ENCODE results near the gene SYTL2.

Gene SYTL2

DNA sequence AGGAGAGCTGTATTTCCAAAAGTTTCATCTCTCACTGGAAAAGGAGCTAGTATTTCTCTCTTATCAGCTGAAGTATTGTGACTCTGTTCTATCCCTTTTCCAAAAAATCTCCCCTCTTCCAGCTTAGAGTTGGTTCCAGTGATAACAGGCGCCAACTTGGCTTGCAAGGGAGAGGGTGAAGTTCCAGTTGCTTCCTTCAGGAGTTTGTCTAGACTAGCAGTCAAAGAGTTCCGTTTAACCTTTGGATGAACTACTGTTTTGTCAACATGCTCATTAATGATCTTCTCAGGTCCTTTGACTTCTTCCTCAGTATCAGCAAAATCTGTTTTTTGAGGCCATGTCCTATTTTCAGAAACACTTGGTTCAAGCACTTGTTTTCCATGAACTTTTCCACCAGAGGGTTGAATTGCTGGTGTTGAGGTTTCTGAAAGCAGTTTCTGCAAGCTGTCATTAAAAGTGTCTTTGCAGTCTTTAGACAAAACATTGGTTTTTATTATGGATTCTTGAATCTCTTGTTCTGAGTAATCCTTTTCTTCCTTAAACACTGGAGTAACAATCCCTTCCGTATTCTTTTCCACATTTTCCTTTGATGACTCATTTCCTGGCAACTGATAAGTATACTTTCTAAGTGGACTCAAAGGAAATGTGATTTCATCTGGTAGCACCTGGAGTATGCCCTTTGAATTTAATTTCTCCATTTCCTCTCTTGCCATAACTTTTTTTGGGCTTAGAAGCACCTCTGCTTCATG lies 85.3 kb downstream of the SYTL2 start:
- no peak for DNase-seq (ENCODE audit: low spot score)

DNA sequence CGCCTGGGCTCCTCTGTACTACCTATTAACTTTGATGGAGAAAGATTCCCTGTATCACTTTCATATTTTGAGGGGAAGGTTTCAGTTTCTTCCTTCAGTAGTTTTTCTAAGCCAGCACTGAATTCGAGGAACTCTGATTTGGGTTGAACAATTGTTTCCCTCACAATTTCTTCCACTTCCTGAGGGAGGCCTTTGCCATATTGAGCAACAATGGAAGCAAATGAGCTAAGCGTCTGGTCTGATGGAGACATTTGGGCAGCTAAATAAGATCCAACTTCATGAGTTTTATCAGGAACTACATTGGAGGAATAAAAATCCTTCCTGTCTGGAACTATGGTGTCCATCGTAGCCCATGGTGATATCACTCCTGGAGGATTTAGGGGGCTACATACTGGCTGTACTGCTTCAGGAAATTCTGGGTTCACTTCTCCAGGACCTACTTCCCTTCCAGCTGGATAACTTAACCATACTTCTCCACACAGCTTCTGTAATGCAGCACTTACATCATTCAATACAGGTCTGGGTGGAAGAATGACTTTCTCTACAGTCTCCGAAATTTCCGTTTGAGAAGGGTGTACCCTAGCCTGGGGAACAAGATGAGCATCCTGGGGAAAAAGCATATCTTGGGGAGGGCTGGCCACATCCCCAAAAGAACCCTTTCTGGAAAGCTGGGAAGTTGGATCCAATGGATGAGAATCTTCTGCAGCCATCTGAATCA lies 86.0 kb downstream of the SYTL2 start:
- DNase-seq (ENCODE audit: low spot score): no peak

DNA sequence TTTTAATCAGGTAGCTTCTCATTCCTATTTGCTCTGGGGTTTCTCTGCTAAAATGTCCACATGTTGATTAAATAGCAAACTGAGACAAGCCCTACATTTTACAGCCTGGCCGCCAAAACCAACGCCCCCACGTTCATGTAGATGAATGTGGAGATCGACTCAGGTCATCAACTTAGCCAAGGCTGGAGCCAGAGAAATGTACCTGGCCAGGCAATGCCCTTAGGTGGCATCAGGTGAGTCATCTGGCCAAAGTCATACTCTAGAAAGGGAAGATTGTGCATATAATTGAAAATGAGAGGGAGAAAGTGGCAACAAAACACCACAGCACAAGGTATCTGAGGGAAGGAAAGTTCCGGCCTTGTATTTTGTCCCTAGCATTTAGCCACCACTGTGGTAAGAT lies 87.9 kb downstream of the SYTL2 start:
- no peak for DNase-seq (ENCODE audit: low spot score)

DNA sequence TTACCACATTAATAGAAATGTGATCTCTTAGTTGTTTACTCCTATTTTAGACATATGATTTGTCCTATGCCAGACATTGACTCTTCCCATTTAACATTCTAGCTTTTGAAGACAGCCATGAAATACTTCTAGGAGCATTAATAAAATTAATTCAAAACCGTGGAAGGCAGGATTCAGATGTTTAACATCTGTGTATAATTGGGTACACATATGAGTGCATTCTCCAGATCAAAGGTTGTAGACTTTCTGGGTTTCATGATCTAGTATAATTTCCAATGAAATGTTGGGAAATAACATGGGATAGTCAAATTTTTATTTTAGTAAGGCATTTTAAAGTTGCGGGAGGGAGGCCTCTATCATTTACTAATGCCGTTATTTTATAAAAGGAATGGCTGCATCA lies 89.8 kb downstream of the SYTL2 start:
- no peak for DNase-seq (ENCODE audit: low spot score)

DNA sequence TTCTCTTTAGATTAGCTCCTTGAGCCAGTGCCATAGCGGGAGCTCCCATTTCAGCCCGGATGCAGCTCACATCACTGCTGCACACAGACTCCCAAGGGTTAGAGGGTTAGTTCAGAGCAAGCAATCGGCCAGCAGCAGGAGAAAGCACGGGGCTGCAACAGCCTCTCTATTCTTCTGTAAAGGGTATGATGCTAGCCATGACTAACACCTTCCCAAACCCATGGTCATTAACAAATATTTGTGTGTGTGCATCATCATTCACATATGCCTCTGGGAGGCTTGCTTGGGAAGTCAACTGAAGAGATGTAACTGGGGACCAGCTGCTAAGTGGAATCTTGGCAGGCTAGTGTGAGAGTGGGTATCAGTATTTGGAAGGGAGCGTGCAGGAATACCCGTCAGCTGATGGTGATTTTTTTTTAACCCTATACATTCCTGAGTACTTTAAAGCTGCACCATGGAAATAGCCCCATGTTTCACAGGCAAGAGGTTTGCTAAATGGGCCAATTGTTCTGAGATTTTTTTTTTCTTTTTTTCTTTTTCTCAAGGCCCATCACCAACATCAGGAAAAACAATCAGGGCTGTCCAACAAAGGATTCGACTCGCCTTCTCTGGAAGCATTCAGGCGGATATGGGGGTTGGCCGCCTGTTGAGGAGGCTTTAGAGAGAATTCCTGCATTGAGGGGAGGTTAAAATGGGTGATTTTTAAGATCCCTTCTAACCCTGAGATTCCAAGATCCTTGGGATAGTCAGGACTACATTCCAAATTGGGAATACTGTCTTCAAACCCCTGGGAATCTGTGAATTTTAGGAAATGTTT lies 91.7 kb downstream of the SYTL2 start:
- DNase-seq (ENCODE audit: low spot score): no peak

DNA sequence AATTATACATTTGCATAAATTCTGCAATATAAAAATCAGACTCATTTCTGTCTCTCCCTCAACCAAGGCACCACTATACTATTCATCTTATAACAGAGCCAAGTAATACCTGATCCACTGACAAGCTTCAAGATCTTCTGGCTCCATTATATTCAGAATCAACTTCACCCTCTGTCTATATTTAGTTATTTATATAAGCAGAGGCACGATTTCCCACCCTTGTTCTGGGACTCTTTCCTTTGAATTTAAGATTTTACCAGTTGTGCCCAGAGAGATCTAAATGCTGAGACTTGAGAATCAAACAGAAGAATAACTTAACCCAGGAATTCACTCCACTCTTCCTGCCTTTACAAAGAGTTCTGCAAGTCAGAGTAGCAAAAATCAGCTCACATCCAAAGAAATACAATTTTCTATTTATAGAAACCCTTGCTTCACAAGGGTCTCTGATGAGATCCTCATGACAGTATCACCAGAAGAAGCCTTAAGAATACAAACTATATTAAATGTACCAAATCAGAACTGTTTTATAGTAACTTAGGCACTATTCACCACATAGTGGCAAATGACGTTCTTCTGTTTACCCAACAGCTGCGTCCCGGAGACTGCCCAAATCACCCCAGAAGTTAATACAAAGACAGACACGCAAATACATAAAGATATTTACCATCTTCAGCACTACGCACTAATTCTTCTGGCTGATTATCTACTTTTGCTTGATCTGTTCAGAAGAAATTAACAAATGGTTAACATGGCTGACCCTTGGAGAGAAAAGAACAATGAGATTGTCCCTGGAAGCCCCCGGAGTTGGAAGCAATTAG lies 92.6 kb downstream of the SYTL2 start:
- no peak for DNase-seq (ENCODE audit: low spot score)

DNA sequence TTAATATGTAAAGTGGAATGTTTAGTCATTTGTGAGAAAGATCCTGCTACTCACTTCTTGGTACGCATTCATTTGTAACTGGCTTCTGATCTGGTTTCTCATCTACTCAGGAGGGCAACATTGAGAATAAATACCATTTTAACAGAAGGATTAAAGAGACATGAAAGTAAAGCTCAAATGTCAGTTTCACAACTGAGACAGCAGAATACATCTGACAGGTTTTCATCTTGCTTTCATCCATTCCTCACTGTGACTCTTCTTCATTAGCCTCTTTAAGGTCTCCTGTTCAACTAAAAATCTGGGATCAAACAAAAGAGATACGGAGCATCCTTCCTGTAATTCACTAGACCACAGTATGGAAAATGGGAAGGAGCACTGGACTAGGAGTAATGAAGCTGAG lies 93.5 kb downstream of the SYTL2 start:
- DNase-seq (ENCODE audit: low spot score): no peak

DNA sequence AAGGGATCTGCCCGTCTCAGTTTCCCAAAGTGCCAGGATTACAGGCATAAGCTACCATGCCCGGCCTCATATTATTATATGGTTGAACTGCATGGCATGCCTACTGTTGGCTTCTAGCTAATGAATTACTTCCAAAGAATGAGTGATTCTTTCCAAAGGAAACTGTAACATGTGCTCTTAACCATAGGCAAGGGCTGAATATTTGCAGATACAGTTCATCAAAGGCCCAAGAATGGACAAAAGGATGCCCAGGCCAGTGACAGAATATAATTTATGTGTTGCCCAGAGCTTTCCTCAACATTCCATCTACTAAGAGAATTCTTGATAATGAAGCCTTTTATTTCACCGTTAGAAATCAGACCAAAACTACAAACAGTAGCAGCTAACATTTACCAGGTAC lies 98.0 kb downstream of the SYTL2 start:
- no peak for DNase-seq (ENCODE audit: low spot score)

DNA sequence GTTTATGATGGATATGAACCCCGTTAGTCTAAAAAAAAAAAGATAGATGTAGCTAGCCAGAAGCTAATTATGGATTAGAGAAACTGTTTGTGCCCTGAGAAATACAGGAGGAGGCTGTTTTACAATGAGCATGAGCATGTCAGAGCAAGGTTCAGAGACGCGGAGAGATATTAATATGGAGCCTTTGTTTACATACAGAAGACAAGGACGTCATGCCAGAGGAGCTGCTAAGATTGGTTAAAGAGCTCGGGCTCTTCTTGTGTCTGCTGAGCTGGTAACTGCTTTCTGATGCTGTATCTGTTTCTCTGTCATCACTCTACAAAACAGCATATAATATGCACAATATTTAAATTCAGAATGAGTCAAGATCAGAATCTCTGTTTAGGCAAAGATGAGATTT lies 100.0 kb downstream of the SYTL2 start:
- no peak for DNase-seq (ENCODE audit: low spot score)

DNA sequence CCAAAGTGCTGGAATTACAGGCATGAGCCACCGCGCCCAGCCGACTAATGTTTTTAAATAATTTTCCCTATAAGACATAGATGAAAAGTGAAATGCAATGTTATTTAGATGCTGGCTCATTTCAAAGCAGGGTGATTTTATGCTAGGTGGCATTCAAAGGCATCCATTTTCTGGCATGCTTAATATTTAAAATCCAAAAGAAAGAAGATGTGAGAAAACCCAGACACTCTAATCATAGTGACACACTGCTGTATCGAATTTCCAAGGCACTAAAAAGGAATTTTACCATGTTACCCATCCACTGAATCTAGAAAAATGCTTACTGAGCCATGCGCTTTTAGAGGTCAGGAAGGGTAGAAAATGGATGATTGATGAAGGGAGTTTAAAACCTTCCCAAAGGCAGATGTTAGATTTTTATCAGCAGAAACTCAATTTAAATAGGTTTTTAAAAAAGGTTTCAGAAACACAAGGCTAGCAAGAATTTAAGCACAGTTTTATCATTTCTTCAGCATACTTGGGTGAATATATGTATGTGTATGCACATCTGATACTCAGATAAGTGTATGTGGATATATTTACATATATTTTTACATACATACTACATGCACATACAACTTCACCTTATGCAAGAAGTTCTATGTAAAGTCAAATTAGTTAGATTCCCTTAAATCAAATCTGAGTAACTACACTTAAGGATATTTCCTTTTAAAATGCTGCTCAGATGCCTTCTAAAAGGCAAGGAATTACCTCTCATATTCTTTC lies 100.8 kb downstream of the SYTL2 start:
- DNase-seq (ENCODE audit: low spot score): no peak

DNA sequence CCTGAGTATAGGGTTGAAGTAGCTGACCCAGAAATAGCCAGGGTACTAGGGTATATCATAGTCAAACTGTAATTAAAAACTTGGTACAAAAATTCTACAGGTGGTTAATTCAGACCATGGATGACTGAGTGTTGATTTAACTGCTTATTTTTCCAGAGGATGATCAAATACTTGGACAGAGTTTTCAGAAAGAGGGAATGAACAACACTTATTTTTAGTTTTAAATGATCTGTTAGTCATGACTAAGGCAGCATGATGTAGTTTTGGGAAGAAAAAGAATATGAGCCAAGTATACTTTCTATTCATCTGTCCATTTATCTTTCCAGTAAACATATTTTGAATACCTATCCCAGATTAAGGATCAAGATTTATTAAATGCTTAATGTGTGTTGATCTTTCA lies 105.1 kb downstream of the SYTL2 start:
- DNase-seq (ENCODE audit: low spot score): no peak

DNA sequence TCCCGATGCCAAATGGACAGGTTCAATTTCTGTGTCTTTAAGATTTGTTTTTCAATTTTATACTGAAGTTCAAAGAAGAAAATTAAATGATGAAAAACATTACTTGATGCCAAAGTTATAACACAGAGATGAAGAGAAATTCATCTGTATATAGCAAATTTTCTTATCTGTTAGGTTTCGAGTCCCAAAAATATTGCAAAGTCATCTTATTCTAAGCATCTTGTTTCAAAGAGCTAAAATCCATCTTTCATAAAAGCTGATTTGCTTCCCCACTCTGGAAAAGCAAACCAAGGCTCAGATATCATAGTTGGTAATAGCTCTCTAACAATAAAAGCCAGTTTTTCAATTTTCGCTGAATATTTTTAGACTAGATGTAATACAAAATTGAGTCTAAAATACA lies 106.0 kb downstream of the SYTL2 start:
- DNase-seq (ENCODE audit: low spot score): no peak

DNA sequence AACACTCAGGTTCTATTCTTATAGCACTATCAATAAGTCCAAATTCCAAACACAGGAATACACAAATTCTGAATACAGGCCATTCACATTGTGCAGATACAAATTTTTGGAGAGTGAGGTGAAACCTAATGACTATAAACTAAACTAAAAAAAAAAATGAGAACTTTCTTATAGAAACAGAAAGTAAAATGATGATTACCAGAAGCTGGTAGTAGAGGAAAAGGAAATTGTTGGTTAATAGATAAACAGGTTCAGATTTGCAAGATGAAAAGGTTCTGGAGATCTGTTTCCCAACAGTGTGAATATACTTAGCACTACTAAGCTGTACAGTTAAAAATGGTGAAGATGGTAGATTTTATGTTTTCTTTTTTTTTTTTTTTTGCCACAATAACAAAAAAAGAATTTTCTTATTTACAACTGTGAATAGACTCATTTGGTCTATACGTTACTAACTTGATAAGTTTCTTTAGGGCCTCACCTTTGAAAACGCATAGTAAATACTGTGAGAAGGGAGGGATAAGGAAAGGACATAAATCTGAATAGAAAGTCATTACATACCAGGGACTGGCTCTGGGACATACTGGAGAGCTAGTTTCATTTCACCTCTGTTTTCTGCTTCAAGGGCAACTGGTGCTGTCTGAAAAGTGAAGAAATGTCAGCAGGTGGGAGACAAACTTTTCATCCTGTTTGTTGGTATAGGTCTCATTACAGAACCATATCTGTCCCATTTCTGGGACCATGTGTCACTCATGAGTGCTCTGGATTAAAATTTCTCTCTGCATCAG lies 110.8 kb downstream of the SYTL2 start:
- DNase-seq (ENCODE audit: low spot score): peak; percentile 20

DNA sequence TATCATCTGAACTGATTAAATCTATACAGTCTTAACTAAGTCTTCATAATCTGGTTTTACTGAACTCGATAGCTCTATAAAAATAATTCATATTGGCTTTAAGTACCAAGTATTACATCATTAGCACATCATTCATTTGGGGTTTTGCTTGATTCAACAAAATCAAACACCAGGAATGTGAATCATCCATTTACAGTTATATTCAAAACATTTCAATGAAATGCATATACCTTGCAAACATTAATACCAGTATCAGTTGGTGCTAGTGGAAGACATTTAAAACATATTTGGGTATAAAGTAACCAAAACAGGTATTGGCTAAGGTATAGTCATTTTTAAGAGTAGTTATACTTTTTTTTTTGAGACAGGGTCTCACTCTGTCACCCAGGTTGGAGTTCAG lies 112.7 kb downstream of the SYTL2 start:
- no peak for DNase-seq (ENCODE audit: low spot score)

DNA sequence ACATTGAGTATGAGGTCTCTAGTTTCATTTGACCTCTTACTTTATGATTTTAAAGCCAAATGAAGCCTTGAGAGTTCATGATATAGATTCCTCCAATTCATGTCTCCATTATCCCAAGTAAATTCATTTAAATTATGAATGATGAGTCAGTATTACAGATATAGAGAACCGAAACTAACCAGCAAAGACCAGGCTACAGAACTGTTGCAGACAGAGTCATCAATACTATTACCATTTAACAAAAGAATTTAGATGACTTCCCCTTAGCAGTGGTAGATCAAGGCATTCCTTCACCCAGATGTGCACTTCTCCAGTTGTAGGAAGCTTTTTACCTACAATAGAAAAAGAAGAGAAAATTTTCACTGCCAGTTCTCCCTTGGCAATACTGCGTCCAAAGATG lies 113.2 kb downstream of the SYTL2 start:
- no peak for DNase-seq (ENCODE audit: low spot score)

DNA sequence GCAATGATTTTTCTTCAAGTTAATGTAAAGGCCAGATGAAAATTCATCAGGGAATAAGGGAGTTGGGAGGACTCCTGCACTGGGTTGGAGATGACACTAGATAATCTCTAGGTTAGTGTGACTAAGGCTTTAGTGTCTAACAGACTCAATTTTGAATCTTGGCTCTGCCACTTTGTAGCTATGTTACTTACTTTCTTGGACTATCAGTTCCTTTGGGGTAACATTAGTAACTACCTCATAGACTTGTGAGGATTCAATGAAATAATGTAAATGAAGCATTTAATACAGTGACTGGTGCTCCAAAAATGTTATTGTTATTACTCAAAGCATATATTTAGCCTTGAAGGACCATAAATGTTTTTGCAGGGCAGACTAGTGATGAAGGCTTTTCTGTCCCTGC lies 115.4 kb downstream of the SYTL2 start:
- DNase-seq (ENCODE audit: low spot score): no peak

DNA sequence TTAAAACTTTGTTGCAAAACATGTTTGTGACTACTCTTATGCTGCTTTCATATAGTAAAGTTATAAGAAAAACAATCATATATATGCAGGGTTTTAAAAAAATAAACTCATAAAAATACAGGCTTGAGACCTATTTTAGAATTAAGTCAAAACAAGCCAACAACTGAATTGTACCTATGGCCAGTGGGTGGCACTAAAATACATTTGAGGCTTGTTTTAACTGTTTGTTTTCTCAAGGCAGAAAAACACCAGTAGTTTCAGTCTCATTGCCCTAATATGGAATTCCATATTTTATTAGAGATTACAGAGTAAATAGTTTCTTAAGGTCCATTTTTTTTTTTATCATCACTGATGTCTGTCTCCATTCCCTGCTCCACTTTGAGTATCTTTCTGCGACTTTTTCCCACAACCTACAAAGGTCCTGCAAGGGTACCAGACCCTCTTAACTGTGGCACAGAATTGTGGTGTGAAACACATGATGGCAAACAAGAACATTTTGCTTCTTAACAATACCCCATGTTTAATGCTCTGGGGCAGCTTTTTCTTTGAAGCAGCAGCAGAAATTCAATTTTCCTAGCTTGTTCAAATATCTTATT lies 116.5 kb downstream of the SYTL2 start:
- peak; percentile 36 for DNase-seq (ENCODE audit: low spot score)

DNA sequence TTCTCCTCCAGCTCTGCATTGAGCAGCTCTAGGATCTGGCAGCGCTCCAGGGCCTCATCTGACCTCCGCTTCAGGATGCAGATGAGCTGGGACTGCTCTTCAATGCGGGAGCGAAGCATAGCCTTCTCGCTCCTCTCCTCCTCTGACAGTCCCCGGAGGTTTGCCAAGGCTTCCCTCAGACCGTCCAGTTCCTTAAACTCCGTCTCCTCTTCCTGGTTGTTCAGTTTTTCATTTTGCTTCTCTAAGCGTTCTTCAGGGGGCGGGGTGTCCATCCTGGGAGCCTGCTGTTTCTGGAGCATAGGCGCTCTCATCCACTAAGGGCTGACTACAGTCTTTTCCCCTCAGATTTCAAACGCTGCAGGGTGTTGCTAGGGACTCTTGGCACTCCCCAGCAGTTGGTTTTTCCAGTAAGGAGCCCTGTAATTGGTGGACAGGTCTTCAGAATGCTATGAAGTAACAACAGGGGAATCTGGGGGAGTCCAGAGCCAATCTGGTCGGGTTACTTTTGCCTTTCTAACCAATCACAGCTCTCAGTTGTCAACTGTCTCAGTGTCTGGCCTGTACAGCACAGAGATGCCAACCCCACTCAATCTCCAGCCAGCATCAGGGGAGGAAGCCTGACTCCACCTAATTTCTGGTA lies 125.0 kb downstream of the SYTL2 start, which contains the start of gene CCDC89:
CCDC89 (minus strand) TSS at position 376 of the 640 bp plus-strand sequence; CDS start at position 311, 65 bp downstream.
- DNase-seq (ENCODE audit: low spot score): no peak

DNA sequence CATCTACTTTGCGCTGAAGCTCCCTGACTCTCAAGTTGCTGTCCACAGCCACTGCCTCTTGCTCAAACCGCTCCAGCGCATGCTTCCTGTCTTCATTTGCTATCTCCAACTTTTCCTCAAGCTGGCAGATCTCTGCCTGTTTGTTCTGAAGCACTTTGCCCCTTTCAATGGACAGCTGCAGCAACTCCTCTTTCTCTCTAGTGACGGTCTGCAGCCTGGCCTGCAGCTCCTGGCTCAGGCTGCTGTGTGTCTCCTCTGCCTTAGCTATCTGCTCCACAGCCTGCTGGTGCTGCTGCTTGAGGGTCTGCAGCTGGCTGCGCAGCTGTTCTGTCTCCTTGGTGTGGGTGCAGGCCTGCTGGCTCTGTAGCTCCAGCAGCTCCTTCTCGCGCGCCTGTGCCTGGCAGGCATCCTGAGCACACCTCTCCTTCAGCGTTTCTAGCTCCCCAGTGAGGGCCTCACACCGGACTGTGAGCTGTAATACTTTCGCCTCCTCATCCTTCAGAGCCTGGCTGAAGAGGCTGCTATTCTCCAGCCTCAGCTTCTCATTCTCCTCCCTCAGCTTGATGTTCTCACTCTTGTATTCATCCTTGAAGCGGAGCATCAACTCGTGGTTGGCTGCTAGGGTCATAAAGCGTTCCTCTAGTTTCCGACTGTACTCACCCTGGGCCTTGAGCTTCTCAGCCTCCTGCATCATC lies 125.7 kb downstream of the SYTL2 start:
- no peak for DNase-seq (ENCODE audit: low spot score)
